ENCODE measurements around the gene PEPD. TPM values are rescaled to one million over a fixed set of nuclear protein-coding genes. Genes with fewer than 3 reads are reported as not detected.

Gene PEPD
- total and polyA plus RNA-seq, 2 of the 4 experiments (the other 2 are of a cell fraction): 36.7 to 88.4 TPM

DNA sequence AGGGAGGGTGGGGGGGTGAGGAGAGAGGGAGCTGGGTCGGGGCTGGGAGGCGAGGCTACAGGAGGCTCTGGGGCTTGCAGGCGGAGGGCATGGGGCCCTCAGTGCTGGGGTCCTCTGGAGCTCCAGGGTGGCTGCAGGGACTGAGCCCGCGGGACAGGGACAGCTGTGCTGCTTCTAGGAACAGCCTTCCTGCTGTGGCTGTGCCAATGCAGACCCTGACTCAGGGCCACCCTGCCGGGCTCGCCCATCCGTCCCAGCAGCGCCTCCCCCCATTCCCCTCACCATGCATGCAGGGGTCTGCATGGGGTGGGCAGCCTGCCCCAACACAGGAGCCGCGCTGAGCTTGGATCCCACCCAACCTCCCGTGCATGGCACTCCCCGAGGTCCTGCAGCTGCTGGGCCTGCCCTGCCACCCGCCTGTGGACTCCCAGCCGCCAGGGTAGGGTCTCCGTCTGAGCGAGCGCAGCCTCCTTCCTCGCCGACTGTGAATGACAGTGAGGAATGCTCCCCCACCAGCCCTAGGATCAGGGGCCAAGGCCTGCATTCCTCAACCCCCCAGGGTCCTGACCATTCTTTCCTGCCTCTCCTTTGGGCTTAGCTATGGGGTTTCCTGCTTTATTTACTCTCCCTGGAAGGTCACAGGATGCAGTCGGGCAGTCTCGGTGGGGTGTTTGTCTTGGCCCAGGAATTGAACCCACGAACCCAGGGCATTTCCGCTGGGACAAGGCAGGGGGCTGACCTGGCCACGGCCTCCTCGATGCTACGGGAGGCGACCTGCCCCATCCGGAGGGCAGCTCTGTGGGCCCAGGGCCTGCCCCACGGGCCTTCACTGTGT lies 124.7 kb downstream of the PEPD start:
- POLR2A ChIA-PET (ENCODE audit: unreplicated experiment): no interaction called here
- DNase-seq: no peak
- BruUV-seq (replicated peaks): no TSS peak
- WGBS, 2 experiments (ENCODE audit: extremely low coverage in 2 of 2, insufficient read length in 1 of 2): 31% methylated on average over 4 of the region's 30 CpGs; no CpG with 5 or more reads in 1 of the 2 experiments
- ATAC-seq (ENCODE audit: low read depth): no peak
- Histone ChIP-seq H3K27ac (ENCODE audit: insufficient read depth, low read length) (no peak overlapping the region), H3K27me3 (ENCODE audit: control insufficient read depth, insufficient read depth, low read length) (no peaks in the 10 kb centered on the region), H3K4me2 (ENCODE audit: low read depth, low read length) (no peak overlapping the region), H2AK9ac (replicated peaks; ENCODE audit: low read depth, low read length, poor library complexity) (no peak overlapping the region), H2BK20ac (ENCODE audit: low read depth, low read length) (no peak overlapping the region), H4K91ac (ENCODE audit: insufficient read depth, low read depth, low read length) (no peak overlapping the region), H3K18ac (ENCODE audit: low read depth, low read length) (no peak overlapping the region), H3K4ac (ENCODE audit: low read depth, low read length) (no peak overlapping the region), H3K9ac (ENCODE audit: low read depth, low read length) (no peak overlapping the region), H4K20me1 (ENCODE audit: insufficient read depth, low read length) (peaks cover 25% of the 10 kb centered on the region), H2AFZ (replicated peaks; ENCODE audit: low read length, poor library complexity) (peak overlapping the region; percentile 21), H2BK120ac (ENCODE audit: low read depth, low read length) (no peak overlapping the region), H3K14ac (replicated peaks; ENCODE audit: low read depth, low read length) (no peak overlapping the region), H3K9me3 (ENCODE audit: control insufficient read depth, insufficient read depth, low read length) (no peaks in the 10 kb centered on the region), H2AK5ac (ENCODE audit: low read depth, low read length) (no peak overlapping the region), H3K36me3 (ENCODE audit: control insufficient read depth, insufficient read depth, low read length) (no peaks in the 10 kb centered on the region), H4K8ac (ENCODE audit: low read depth in 2 of 2, low read length in 2 of 2) (no peak overlapping the region), H3K56ac (ENCODE audit: extremely low read depth, insufficient read depth, low read length) (no peak overlapping the region), H4K5ac (ENCODE audit: low read depth, low read length) (no peak overlapping the region), H3K4me3 (ENCODE audit: insufficient read depth, low read depth, low read length) (no peak overlapping the region), H2BK15ac (ENCODE audit: low read depth, low read length) (no peak overlapping the region), H3K4me1 (ENCODE audit: control insufficient read depth, insufficient read depth, low read length) (peaks cover 25% of the 10 kb centered on the region), H2BK5ac (ENCODE audit: low read depth, low read length, poor library complexity, severe bottlenecking) (no peak overlapping the region), H3K9me1 (ENCODE audit: insufficient read depth, low read length) (peaks cover 6% of the 10 kb centered on the region; the same call in 1 of the 2 replicates), H3K79me1 (ENCODE audit: low read depth in 1 of 2, low read length in 2 of 2) (peaks cover 0 to 14% of the 10 kb centered on the region in 2 experiments; a peak in 1 of 4 replicates), H3K23ac (ENCODE audit: low read depth, low read length) (no peak overlapping the region)
- in situ Hi-C loops (cut with MboI; ENCODE audit: low sequenced_read_pairs): no loop called here
- dilution Hi-C loops (cut with HindIII; ENCODE audit: low sequenced_read_pairs, unreplicated experiment): no loop called here
- CTCF ChIA-PET: interaction anchor here (1.1 kb wide), 1 partner anchor 10 kb away, joined by 3 read pairs; no protein-coding TSS in a partner anchor
- no peak for TF ChIP-seq MAZ (IDR thresholded peaks at IDR 0.05; ENCODE audit: borderline replicate concordance, low read depth, low read length)
- TF ChIP-seq USF2 (IDR thresholded peaks at IDR 0.05; ENCODE audit: low read depth, low read length): no peak
- TF ChIP-seq ELK1 (IDR thresholded peaks at IDR 0.05; ENCODE audit: borderline replicate concordance, low read depth, low read length): no peak
- intact Hi-C loops (cut with micrococcal nuclease): no loop called here
